GM12892 (cell line): ENCODE measurements around the gene DYRK1A.

Experiments used
- POLR2A ChIP-seq: IDR thresholded peaks from 2 replicates; pipeline ENCODE4 v1.6.1; 2011; ENCODE audit warnings: low read depth, low read length, control low read depth
- POLR2AphosphoS5 ChIP-seq: IDR thresholded peaks from 2 replicates; pipeline ENCODE4 v1.6.1; 2011; ENCODE audit warnings: low read depth, low read length, control low read depth

GRCh38 chr21:37562920-37563640, 196.5 kb downstream of the DYRK1A start:
- no peak for TF ChIP-seq POLR2A
- TF ChIP-seq POLR2AphosphoS5: no peak; the same call in 1 of the 2 replicates
